Head of caudate nucleus (tissue), 42 donors: ENCODE measurements around the gene GRIK4.

ENCODE experiments used
- DNase-seq, 42 donors: peaks; one replicate each; pipeline versions ENCODE4 v3.0.0 to v3.0.0-alpha.2; 2020 to 2021; ENCODE audit warnings: mixed read lengths in 7 of 42
- intact Hi-C: fragments of 100-400 bp; cut with DNase I; formaldehyde crosslinking; loops from one replicate; pipeline ENCODE4 v1.15.0; 2022

Gene GRIK4

DNA sequence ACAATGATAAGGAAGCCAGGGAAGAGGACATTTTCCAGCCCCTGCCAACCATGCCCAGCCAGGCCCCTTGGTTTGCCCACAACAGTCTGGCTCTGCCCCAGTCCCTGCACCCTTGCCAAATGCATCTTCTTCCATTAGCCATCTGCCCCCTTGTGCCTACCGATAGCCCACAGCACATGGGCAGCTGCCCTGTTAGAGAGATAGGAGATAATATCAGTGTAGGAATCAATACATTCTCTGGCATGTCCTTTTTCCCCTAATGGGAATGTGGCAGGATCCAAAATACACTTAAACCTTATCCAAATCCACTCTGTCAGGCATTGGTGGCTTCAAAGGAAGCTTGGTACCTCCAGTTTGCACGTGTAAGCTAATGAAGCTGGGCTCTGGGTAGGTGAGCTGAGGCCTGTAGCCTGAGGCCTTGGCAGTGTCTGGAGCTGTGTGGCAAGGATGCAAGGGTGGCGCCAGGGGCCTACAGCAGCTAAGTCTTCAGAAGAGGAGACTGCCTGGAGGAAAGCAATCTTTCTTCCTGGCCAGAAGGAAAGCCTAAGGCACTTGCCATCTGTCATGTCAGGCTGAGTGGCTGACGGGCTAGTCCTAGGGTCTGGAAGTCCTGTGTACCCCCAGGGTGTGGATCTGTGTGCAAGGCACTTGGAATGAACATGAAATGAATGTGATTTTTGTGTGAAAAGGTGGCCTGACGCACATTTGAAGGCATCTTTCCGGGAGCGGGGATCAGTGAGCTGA lies 348.2 kb downstream of the GRIK4 start:
- no peak for DNase-seq
- intact Hi-C loops: no loop called here

DNA sequence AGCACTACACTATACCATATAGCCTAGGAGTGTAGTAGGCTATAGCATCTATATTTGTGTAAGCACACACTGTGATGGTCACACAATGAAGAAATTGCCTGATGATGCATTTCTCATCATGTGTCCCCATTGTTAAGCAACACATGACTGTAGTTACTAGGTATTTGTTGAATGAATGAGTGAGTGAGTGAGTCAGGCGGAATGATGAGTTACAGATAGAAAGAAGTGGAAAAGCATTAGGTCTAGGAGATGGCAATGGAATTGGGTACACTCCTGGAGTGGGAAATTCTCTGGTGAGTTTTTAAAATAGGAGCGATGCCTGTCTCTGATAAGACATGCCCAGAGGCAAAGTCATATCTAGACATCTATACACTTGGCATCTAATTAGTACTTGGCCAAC lies 351.8 kb downstream of the GRIK4 start:
- intact Hi-C loops: no loop called here
- DNase-seq: no peak

DNA sequence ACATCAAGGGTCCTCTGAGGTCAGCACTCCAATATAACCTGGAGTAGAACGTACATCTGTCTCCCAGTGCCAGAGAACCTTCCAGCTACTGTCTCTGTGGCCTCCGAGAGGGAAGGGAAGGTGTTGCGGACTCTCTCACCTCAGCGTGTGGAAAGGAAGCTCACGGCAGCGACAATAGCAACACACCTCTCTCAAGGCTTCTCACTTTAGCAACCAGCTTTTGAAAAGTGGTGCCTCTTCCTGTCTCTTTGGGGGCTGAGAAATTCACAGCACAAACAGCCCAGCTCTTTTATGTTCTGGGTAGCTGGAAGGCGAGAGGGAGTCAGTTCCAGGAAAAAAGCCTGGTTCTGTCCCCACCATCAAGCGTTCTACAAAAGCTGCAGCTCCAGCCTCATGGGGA lies 355.5 kb downstream of the GRIK4 start:
- no peak for DNase-seq
- intact Hi-C loops: no loop called here

DNA sequence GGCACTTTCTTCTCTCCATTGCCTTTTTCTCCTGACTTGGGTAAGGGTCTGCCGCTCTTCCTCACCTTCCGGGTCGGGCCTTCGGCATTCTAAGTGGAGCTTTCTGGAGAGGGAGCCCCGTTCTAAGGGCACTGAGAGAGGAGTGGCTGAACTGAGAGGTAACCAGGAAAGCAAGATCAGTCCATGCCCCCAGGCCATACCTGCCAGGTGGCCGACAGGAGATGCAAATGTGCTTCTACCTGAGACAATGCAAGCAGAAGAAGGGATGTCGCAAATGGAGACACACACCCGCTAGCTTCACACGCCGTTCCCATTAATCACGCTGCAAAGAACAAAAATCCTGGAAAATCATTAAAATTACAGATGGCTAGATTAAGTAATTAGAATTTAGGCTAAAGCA lies 356.0 kb downstream of the GRIK4 start:
- DNase-seq: no peak
- intact Hi-C loops: no loop called here

DNA sequence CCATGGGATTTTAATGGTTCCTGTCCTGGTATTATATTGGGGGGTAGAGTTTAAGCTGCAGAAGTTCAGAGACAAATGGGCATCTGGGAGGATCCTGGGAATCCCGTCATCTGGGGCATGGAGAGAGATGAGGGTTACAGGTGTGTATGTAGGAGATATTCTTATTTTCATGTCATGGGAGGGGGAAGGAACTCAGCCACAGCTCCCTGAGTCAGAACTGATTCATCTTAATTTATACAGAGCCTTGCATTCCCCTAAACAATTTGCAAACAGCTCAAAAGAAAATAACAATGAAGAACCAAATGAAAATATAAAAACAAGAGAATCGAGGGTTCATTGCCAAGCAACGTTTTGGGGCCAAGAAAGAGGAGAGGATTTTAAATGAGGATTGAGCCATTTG lies 356.4 kb downstream of the GRIK4 start:
- intact Hi-C loops: no loop called here
- no peak for DNase-seq

DNA sequence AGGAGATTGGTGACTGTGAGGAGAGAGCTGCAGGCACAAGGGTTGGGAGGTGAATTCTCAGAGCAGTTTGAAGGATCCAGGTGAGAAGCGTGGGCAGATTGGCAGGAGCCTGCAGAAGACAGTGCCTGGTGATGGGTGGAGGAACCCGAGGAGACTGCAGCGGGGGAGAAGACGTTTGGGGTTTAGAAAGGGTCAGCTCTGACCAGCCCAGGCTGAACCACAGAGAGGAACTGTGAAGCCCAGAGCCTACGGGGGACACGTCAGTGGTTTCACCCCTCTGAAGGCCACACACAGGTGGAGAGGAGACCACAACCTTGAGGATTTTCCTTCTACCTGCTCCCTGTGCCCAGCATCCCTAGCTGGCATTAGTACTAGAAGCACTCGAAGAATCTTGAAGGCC lies 357.5 kb downstream of the GRIK4 start:
- DNase-seq: no peak
- intact Hi-C loops: no loop called here

DNA sequence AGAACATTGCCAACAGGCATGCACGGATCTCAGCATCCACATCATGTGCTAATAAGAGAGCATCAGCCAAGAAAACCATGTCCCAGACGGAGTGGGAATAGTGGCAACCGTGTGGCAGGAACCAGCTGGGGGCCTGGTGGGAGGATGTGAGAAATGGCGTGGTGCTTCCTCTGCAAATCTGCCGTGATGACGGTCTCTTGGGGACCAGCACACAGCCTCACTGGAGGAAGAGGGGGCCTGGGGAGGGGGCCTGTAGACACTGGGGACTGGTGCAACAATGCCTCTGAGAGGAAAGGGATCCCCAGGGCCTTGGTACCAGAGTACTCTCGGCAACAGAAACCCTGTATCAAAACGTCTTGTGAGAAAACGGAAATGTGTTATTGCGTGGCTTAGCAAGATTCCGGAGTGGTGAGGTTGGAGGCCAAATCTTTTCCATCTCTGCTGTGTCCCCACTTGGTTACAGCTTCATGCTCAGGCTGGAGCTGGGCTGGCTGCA lies 358.0 kb downstream of the GRIK4 start:
- intact Hi-C loops: no loop called here
- no peak for DNase-seq

DNA sequence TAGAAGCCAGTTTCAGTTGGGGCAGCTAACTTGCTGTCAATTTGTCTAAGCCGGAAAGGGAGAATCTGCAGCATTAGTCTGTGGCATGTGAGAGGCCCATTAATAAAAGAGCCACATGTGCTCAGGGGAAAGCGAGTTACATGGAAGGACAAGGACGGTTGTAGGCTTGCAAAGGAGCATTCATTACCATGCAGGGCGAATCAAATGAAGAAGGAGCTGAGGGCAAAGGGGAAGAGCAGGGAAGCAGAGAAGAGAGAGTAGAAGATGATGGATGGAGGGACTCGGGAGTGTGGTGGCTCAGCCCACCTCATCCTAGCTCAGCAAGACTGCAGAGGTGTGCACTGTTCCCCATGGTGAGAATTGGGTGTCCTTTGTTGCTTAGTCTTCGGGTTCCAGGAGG lies 359.6 kb downstream of the GRIK4 start:
- intact Hi-C loops: no loop called here
- DNase-seq: no peak

DNA sequence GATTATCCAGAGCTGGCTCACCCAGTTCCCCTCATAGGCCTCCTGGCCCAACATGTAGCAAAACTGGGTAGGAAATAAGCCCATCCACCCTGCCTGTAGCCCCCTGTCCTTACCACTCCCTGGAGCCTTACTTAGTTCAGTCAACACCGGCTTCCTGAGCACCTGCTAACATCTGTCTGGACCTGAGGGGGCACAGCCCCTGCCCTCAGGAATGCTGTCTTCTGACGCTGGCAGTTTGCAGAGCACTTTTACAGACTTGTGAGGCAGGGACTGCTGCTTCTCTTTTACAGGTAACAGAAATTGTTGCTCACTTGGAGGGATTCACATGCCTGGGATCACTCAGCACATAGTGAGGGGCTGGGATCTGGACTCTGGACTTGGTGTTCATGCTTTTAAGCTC lies 360.4 kb downstream of the GRIK4 start:
- intact Hi-C loops: no loop called here
- DNase-seq: no peak

DNA sequence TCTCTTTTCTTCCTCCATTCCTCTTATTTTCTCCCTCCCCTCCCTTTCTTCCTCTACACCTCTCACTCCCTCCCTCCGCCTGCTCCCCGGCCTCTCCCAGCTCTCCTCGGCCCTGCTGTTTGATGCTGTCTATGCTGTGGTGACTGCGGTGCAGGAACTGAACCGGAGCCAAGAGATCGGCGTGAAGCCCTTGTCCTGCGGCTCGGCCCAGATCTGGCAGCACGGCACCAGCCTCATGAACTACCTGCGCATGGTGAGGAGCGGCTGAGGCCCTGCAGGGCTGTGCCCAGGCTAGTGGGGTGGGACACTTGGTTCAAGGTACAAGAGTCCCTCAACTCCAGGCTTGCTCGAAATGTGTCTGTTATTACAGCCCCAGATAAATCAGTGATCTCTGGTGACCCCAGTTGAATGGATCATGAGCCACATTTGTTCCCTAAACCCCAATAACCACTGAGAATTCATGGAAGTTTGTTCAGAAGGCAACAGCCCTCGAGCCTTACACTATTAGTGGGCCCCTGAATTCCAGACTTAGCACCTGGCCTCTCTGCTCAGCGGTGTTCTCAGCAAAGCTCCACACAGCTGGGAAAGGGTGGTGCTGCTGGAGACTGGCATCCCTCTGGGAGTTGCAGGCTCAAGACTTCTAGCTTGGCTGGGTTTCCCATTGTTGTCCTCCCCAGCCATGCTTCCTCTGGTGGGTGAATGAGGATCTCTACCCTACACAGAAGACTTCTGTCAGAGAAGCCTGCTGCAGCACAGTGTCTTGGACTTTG lies 362.6 kb downstream of the GRIK4 start:
- DNase-seq: no peak
- intact Hi-C loops: no loop called here

DNA sequence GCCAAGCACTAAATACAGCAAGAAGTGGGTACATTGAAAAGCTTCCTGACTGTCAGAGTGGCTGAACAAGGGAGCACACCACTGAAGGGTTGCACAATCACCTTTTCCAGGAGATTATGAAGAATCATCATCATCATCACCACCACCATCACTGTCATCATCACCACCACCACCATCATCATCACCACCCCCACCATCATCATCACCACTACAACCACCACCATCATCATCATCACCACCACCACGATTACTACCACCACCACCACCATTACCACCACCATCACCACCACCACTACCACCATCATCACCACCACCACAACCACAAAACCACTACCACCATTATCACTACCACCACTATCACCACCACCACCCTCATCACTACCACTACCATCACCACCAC lies 364.4 kb downstream of the GRIK4 start:
- no peak for DNase-seq
- intact Hi-C loops: no loop called here

DNA sequence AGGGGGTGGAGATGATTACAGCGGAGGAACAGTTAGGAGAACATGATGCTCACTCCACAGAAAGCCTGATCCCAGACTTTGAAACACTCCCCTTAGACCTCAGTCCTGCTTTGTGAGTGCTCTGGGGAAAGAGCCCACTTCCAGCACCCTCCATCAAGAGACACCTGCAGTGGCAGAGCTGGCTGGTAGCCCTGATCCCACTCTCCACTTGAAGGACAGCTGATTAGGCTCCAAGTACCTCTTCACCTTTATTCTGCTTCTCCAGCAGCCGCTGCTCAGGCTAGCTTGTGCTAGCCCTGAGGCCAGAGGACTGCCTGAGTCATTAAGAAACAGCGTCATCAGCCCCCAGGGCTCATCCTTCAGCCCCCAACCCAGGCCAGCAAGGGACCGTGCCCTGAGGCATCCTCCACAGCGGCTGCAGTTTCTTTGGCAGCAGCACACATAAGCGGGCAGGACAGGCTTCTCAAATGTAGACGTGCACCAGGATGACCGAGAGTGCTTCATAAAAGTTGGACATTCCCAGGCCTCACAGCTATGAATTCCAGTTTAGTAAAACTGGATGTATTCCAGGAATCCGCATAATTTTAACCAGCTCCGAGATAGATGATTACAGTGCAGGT lies 366.3 kb downstream of the GRIK4 start:
- intact Hi-C loops: no loop called here
- DNase-seq: no peak

DNA sequence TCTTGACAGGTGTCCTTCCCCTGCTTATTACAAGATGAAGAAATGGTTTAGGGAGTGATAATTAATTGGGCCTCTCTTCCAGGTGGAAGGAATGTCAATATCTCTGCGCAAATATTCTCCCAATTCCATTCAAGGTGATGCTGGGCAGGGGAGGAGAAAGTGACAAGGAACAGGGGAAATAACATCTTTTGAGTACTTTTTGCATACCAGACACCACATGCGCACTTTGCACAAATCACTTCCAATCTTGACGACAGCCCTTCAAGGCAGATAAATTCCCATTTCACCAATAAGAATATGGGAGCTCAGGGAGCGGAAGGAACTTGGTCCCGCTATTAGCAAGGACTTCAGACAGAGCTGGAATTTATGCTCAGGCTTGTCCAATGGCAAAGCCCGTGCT lies 367.2 kb downstream of the GRIK4 start:
- no peak for DNase-seq
- intact Hi-C loops: no loop called here

DNA sequence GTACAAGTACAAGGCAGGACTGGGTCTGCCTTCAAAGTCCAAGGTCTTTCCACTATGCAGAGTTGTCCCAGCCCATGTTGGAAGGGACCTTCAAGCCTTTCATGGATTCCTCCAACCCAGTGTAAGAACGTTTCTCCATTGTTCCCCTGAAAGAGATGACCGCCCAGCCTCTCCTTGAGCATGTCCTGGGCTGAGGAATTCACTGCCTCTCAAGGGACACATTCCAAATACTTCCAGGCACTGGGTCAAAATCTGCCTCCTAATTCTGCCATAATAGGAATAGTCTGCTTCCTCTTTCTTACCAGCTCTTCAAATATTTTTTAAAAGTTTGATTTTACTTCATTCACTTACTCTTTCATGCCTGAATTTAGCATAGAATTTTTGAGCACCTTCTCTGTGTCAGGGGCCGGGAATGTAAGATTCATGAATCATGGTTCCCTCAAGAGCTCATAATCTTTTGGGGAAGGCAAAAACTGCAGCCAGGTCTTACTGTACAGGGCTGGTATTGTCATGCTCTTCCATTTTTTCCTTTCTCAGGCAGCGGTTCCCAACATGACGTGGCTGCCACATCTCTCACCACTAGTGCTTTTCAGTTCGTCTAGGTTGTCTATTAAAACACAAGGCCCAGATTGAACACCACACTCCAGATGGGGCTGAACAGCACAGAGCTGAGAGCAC lies 369.1 kb downstream of the GRIK4 start:
- intact Hi-C loops: no loop called here
- DNase-seq: no peak

DNA sequence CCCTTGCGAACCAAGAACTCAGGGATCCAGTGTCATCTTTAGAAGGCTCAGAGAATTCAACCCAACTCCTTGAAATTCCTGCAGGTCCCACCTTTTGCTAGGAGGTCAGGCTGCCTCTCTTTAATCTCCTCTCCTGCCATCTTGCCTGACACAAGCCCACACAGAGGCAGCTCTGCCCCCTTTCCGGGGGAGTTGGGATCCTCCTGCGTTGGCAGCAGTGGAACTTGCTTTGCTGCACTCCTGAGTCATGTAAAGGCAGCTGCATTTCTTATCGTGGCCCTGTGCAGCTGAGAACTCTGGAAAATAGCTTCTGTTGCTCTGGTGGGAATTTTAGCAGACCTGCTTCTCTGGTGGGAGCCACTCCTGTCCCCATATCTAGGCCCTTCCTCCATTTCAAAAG lies 370.0 kb downstream of the GRIK4 start:
- intact Hi-C loops: no loop called here

DNA sequence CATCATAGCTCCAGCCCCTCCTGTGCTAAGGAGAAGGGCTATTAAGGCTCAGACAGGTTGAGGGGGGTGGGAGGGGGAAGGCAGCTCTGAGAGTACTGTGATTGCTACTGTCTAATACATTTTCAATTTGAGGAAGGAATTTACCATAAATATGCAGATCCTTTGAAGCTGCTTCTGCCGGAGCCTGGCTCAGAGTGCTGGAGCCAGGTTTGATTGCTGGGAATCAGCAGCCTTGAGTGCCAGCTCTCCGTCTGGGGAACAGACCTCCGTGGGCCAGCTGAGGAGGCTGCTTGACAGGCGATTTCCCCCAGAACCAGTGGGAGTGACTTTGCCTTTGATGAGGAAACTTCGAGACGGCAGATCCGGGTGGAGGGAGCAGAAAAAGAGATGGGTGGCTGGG lies 370.6 kb downstream of the GRIK4 start:
- peak in 29 of 42 donors; percentile 4 to 73 (median 46) for DNase-seq
- intact Hi-C loops: no loop called here

More for the DNA sequence above, 370.0 kb downstream of the GRIK4 start:
- DNase-seq: peak in 41 of 42 donors; percentile 23 to 88 (median 67)

DNA sequence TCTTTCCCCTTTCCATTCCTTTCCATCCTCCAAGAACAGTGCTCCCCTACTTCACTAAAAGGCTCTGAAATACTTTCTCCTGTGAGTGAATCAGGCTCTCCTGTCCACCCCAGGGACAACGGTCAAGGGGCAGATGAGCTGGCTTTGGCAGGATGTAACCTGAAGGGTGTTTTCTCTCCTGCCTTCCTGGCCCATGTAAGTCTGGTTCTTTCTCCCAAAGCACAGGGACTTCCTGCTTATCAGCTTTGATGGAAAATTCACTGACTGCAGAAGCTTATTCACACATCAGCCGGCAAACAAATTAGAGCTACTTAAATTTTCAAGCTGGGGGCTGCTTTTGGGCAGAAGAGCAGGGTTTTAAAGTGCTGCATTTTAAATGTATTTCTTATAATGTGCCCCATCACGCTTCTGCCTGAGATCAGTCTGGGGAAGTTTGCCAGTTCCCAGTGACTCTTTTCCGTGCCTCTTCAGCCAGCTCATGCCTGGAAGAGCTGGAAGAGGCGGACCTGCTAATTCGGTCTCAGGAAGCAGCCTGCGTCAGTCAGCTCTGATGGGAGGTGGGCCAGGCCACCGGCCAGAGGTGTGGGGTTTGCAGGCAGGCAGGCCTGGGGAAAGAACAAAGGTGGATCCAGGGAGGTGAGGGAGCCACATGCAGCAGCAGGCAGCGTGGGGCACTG lies 372.0 kb downstream of the GRIK4 start:
- intact Hi-C loops: no loop called here
- peak in 29 of 42 donors; percentile 17 to 84 (median 44) for DNase-seq

DNA sequence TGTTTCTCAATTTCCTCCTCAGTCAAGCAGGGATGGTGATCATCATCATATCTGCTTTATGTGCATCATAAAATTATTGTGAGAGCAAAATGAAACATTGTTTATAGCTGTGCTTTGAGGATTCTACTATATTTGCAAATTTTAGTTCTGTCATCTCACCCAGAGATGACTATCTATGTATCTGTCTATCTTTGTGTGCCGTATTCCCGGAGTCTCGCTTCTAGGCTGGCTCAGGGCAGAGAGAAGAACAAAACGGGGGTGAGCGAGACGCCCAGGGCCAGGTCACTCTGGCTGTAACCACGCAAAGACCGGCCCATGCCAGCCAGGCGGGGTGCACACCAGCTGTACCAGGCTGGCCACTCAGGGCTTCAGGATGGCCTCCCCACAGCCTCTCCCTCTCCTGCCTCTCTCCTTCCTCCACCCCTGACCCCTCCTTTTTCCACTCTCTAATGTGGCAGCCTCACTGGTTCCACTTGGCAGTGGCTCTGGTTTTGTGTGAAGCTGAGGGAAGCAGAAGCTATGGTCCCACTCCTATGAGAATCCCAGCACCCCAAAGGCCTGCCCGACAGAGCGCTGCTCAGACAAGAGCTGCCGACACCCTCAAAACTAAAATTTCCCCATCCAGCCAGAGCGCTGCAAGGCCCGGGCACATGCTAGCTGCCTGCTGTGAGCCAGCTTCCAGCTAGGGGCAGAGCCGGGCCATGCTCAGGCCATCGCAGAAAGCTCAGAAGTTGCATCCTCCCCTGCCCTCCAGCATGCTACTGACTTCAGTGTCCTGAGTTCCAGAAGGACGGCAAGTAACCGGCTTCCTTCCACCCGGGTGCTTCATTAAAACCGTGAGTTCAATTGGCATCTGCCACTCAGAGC lies 372.8 kb downstream of the GRIK4 start:
- no peak for DNase-seq
- intact Hi-C loops: no loop called here
